HepG2 (cell line): ENCODE measurements around the gene PSMC1.

Experiments used
- KLF13 ChIP-seq: sonication (generic); formaldehyde crosslinking; IDR thresholded peaks from 2 replicates; pipeline ENCODE4 v1.4.0; 2020; ENCODE audit warnings: mild to moderate bottlenecking, missing genetic modification reagents
- POLR2A ChIP-seq, 2 experiments: IDR thresholded peaks; 2 replicates each; pipeline ENCODE4 v1.6.1; 2011; ENCODE audit warnings: low read depth in 2 of 2, low read length in 2 of 2, mild to moderate bottlenecking in 1 of 2, moderate library complexity in 1 of 2; ENCODE audit not compliant: insufficient read depth in 1 of 2
- RXRA ChIP-seq: sonication (generic); formaldehyde crosslinking; IDR thresholded peaks from 2 replicates; pipeline ENCODE4 v1.5.1; 2020; ENCODE audit warnings: missing genetic modification reagents
- SALL2 ChIP-seq: sonication (generic); formaldehyde crosslinking; IDR thresholded peaks from 2 replicates; pipeline ENCODE4 v1.8.1; 2023; ENCODE audit warnings: mild to moderate bottlenecking, missing genetic modification reagents, inconsistent platforms
- SETDB1 ChIP-seq: sonication (generic); formaldehyde crosslinking; IDR thresholded peaks from 2 replicates; pipeline ENCODE4 v1.5.1; 2020; ENCODE audit warnings: missing genetic modification reagents, mild to moderate bottlenecking, borderline replicate concordance
- SMAD1 ChIP-seq: sonication (generic); formaldehyde crosslinking; IDR thresholded peaks from 2 replicates; pipeline ENCODE4 v1.4.0; 2020; ENCODE audit warnings: missing genetic modification reagents, low read depth, mild to moderate bottlenecking, borderline replicate concordance
- SRF ChIP-seq: IDR thresholded peaks from 2 replicates; pipeline ENCODE4 v1.6.1; 2011; ENCODE audit warnings: mild to moderate bottlenecking, low read depth, low read length, moderate library complexity
- ZNF17 ChIP-seq: sonication (generic); formaldehyde crosslinking; IDR thresholded peaks from 2 replicates; pipeline ENCODE4 v1.5.0; 2020; ENCODE audit warnings: mild to moderate bottlenecking, missing genetic modification reagents
- ZNF282 ChIP-seq: fragments of 450-650 bp; IDR thresholded peaks from 2 replicates; pipeline ENCODE4 v1.6.1; 2018; ENCODE audit not compliant: partially characterized antibody
- ZNF879 ChIP-seq: sonication (generic); formaldehyde crosslinking; IDR thresholded peaks from 2 replicates; pipeline ENCODE4 v1.8.1; 2023; ENCODE audit warnings: missing genetic modification reagents
- TF ChIP-seq, protein P1 (sequence below), 2 experiments: IDR thresholded peaks; 2 replicates each; pipeline ENCODE4 v1.6.1; 2011 to 2012; ENCODE audit warnings: low read length in 2 of 2, borderline replicate concordance in 1 of 2, low read depth in 1 of 2, mild to moderate bottlenecking in 1 of 2, moderate library complexity in 1 of 2
- TF ChIP-seq, protein P2 (sequence below): sonication (generic); formaldehyde crosslinking; conservative IDR thresholded peaks from 2 replicates; pipeline ENCODE4 v1.4.0; 2020; ENCODE audit warnings: missing genetic modification reagents
- TF ChIP-seq, protein P3 (sequence below): sonication (generic); formaldehyde crosslinking; IDR thresholded peaks from 2 replicates; pipeline ENCODE4 v1.5.0; 2020; ENCODE audit warnings: mild to moderate bottlenecking, missing genetic modification reagents, moderate library complexity
- TF ChIP-seq, protein P4 (sequence below), 2 experiments: sonication (generic) in 1 of 2; formaldehyde crosslinking in 1 of 2; IDR thresholded peaks; 2 replicates each; pipeline versions ENCODE4 v1.5.1 to v1.6.1; 2011 to 2020; ENCODE audit warnings: borderline replicate concordance in 1 of 2, low read depth in 1 of 2, low read length in 1 of 2, mild to moderate bottlenecking in 1 of 2, missing genetic modification reagents in 1 of 2, moderate library complexity in 1 of 2

DNA sequence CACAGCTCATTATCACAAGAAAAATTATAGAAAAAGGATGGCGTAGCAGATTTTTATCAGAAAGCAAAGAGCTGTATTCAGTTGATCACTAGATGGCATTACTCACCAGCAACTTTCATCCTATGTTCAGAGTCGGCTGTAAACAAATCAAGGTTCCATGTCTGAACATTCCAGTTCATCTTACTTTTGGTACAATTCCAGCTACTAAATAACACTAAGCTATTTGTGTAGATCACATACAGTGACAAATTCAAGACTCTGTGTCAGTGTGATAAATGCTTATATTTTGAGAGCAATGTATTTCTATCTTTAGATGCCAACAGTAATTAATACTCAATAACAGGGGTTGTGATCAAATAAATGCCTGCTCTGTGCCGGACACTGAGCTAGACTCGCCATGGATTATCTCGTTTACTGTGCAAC, 45.3 kb downstream of the PSMC1 start:
- TF ChIP-seq, protein P1, sequence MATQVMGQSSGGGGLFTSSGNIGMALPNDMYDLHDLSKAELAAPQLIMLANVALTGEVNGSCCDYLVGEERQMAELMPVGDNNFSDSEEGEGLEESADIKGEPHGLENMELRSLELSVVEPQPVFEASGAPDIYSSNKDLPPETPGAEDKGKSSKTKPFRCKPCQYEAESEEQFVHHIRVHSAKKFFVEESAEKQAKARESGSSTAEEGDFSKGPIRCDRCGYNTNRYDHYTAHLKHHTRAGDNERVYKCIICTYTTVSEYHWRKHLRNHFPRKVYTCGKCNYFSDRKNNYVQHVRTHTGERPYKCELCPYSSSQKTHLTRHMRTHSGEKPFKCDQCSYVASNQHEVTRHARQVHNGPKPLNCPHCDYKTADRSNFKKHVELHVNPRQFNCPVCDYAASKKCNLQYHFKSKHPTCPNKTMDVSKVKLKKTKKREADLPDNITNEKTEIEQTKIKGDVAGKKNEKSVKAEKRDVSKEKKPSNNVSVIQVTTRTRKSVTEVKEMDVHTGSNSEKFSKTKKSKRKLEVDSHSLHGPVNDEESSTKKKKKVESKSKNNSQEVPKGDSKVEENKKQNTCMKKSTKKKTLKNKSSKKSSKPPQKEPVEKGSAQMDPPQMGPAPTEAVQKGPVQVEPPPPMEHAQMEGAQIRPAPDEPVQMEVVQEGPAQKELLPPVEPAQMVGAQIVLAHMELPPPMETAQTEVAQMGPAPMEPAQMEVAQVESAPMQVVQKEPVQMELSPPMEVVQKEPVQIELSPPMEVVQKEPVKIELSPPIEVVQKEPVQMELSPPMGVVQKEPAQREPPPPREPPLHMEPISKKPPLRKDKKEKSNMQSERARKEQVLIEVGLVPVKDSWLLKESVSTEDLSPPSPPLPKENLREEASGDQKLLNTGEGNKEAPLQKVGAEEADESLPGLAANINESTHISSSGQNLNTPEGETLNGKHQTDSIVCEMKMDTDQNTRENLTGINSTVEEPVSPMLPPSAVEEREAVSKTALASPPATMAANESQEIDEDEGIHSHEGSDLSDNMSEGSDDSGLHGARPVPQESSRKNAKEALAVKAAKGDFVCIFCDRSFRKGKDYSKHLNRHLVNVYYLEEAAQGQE (IDR thresholded peaks at IDR 0.05; ENCODE audit: borderline replicate concordance in 1 of 2, low read depth in 1 of 2, low read length in 2 of 2), result no peak
- TF ChIP-seq KLF13 (CRISPR knock-in tag) (no peak), SRF (no peak), SMAD1 (CRISPR knock-in tag) (no peak), ZNF17 (no peak), RXRA (CRISPR knock-in tag) (no peak), SALL2 (CRISPR knock-in tag) (no peak), ZNF879 (CRISPR knock-in tag) (no peak), ZNF282 (no peak), SETDB1 (CRISPR knock-in tag) (no peak), POLR2A (IDR thresholded peaks at IDR 0.05; ENCODE audit: insufficient read depth in 1 of 2, low read depth in 2 of 2, low read length in 2 of 2) (no peak)
- TF ChIP-seq, protein P2, sequence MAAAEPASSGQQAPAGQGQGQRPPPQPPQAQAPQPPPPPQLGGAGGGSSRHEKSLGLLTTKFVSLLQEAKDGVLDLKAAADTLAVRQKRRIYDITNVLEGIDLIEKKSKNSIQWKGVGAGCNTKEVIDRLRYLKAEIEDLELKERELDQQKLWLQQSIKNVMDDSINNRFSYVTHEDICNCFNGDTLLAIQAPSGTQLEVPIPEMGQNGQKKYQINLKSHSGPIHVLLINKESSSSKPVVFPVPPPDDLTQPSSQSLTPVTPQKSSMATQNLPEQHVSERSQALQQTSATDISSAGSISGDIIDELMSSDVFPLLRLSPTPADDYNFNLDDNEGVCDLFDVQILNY (CRISPR knock-in tag), result no peak
- TF ChIP-seq, protein P3, sequence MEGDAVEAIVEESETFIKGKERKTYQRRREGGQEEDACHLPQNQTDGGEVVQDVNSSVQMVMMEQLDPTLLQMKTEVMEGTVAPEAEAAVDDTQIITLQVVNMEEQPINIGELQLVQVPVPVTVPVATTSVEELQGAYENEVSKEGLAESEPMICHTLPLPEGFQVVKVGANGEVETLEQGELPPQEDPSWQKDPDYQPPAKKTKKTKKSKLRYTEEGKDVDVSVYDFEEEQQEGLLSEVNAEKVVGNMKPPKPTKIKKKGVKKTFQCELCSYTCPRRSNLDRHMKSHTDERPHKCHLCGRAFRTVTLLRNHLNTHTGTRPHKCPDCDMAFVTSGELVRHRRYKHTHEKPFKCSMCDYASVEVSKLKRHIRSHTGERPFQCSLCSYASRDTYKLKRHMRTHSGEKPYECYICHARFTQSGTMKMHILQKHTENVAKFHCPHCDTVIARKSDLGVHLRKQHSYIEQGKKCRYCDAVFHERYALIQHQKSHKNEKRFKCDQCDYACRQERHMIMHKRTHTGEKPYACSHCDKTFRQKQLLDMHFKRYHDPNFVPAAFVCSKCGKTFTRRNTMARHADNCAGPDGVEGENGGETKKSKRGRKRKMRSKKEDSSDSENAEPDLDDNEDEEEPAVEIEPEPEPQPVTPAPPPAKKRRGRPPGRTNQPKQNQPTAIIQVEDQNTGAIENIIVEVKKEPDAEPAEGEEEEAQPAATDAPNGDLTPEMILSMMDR (CRISPR knock-in tag), result peak; percentile 66
- TF ChIP-seq, protein P4, sequence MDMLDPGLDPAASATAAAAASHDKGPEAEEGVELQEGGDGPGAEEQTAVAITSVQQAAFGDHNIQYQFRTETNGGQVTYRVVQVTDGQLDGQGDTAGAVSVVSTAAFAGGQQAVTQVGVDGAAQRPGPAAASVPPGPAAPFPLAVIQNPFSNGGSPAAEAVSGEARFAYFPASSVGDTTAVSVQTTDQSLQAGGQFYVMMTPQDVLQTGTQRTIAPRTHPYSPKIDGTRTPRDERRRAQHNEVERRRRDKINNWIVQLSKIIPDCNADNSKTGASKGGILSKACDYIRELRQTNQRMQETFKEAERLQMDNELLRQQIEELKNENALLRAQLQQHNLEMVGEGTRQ (IDR thresholded peaks at IDR 0.05; ENCODE audit: low read depth, low read length), result no peak
- TF ChIP-seq, protein P4 (CRISPR knock-in tag; IDR thresholded peaks at IDR 0.05; ENCODE audit: borderline replicate concordance), result no peak
